GM12878 (cell line): Measurements from ENCODE around the gene SRI. TPM values are rescaled to one million over a fixed set of nuclear protein-coding genes. Genes with fewer than 3 reads are reported as not detected.

Source experiments
- ATAC-seq: fragments of 200-7000 bp; cut with Tn5 transposase; 3 replicates; pipeline ENCODE4 v1.9.1; 2020; ENCODE audit warnings: mild to moderate bottlenecking, moderate library complexity
- BruUV-seq: library from RNA; stranded (reverse); fragments of 400-500 nt; replicated peaks from 2 replicates; lab custom pipeline; 2021; lab: Mats Ljungman, UMichigan
- CTCF ChIA-PET: fragments of 300-600 bp; sonication (Branson Sonifier 250); formaldehyde crosslinking; extraction: SDS; loops from one replicate; lab custom pipeline; 2021; ENCODE audit warnings: inconsistent platforms; lab: Yijun Ruan, JAX
- POLR2A ChIA-PET: fragments of 350-600 bp; formaldehyde crosslinking; extraction: SDS; loops from one replicate; lab custom pipeline; 2021; ENCODE audit warnings: inconsistent platforms; lab: Charles Lee
- RAD21 ChIA-PET: fragments of 300-600 bp; sonication (Branson Sonifier 250); formaldehyde crosslinking; loops from one replicate; lab custom pipeline; 2023; ENCODE audit warnings: antibody characterized with exemption; ENCODE audit not compliant: unreplicated experiment; lab: Charles Lee
- SMC1A ChIA-PET: fragments of 300-600 bp; sonication (Branson Sonifier 250); formaldehyde crosslinking; loops from one replicate; lab custom pipeline; 2023; ENCODE audit not compliant: unreplicated experiment, uncharacterized antibody; lab: Charles Lee
- DNase-seq: peaks from one replicate; pipeline ENCODE4 v3.0.0-alpha.2; 2011; ENCODE audit warnings: low read depth, low spot score
- FAIRE-seq: peaks from 3 replicates; lab custom pipeline; 2011; peaks lifted over from hg19 to GRCh38; lab: Jason Lieb, UNC
- H2AFZ ChIP-seq: 2 replicates; pipeline ENCODE4 v1.6.0; 2011; ENCODE audit warnings: low read depth, low read length, control low read depth; ENCODE audit not compliant: control insufficient read depth
- H3K27ac ChIP-seq: 2 replicates; pipeline ENCODE4 v1.5.1; 2011; ENCODE audit warnings: control low read depth; ENCODE audit not compliant: control insufficient read depth, insufficient read depth
- H3K27me3 ChIP-seq, 2 experiments: replicated peaks in 1 of 2; 2 replicates each; pipeline versions ENCODE4 v1.6.0 to v1.6.1; 2011; ENCODE audit warnings: low read length in 1 of 2; ENCODE audit not compliant: control insufficient read depth in 2 of 2, insufficient read depth in 2 of 2
- H3K36me3 ChIP-seq, 2 experiments: 2 replicates each; pipeline ENCODE4 v1.5.1; 2011; ENCODE audit warnings: low read length in 1 of 2; ENCODE audit not compliant: control insufficient read depth in 2 of 2, insufficient read depth in 2 of 2
- H3K4me1 ChIP-seq: 2 replicates; pipeline ENCODE4 v1.6.1; 2011; ENCODE audit warnings: mild to moderate bottlenecking, low read length, moderate library complexity, mixed read lengths; ENCODE audit not compliant: control insufficient read depth, insufficient read depth
- H3K4me2 ChIP-seq: 2 replicates; pipeline ENCODE4 v1.6.0; 2011; ENCODE audit warnings: control low read depth; ENCODE audit not compliant: control insufficient read depth, insufficient read depth
- H3K4me3 ChIP-seq: fragments of 200-600 bp; sonication (generic); 2 replicates; pipeline ENCODE4 v1.5.1; 2016
- H3K79me2 ChIP-seq: 2 replicates; pipeline ENCODE4 v1.6.0; 2011; ENCODE audit warnings: low read length; ENCODE audit not compliant: control insufficient read depth, insufficient read depth
- H3K9ac ChIP-seq: 2 replicates; pipeline ENCODE4 v1.8.0; 2011; ENCODE audit warnings: low read length, control low read depth, mixed read lengths; ENCODE audit not compliant: control insufficient read depth, insufficient read depth
- H3K9me3 ChIP-seq: replicated peaks from 3 replicates; pipeline ENCODE4 v1.5.1; 2011; ENCODE audit warnings: mild to moderate bottlenecking, low read length; ENCODE audit not compliant: control insufficient read depth, insufficient read depth
- H4K20me1 ChIP-seq: 2 replicates; pipeline ENCODE4 v1.6.0; 2011; ENCODE audit not compliant: control insufficient read depth, insufficient read depth
- BCL11A ChIP-seq: IDR thresholded peaks from 2 replicates; pipeline ENCODE4 v1.6.1; 2011; ENCODE audit warnings: low read depth, low read length
- BRCA1 ChIP-seq: IDR thresholded peaks from 2 replicates; pipeline ENCODE4 v1.6.1; 2011; ENCODE audit warnings: low read depth, low read length, improper control_type of control experiment
- CBX3 ChIP-seq: fragments of 200-600 bp; sonication (generic); IDR thresholded peaks from 2 replicates; pipeline ENCODE4 v1.6.1; 2016; ENCODE audit warnings: low read depth, borderline replicate concordance
- CHD1 ChIP-seq: IDR thresholded peaks from 2 replicates; pipeline ENCODE4 v1.6.1; 2012; ENCODE audit warnings: low read depth, low read length, improper control_type of control experiment
- KAT2A ChIP-seq: conservative IDR thresholded peaks from 2 replicates; pipeline ENCODE4 v1.6.1; 2011; ENCODE audit warnings: low read depth, low read length; ENCODE audit not compliant: control insufficient read depth
- MYC ChIP-seq: IDR thresholded peaks from 2 replicates; pipeline ENCODE4 v1.6.1; 2011; ENCODE audit warnings: mild to moderate bottlenecking, low read length, moderate library complexity, inconsistent platforms; ENCODE audit not compliant: insufficient read depth, insufficient replicate concordance, insufficient read length, severe bottlenecking
- NBN ChIP-seq: fragments of 450-650 bp; IDR thresholded peaks from 2 replicates; pipeline ENCODE4 v1.6.1; 2016
- NFXL1 ChIP-seq: fragments of 450-650 bp; IDR thresholded peaks from 2 replicates; pipeline ENCODE4 v1.6.1; 2017; ENCODE audit warnings: antibody characterized with exemption, mild to moderate bottlenecking, borderline replicate concordance
- POLR2AphosphoS2 ChIP-seq: IDR thresholded peaks from 2 replicates; pipeline ENCODE4 v1.6.1; 2011; ENCODE audit warnings: low read depth, mild to moderate bottlenecking, low read length, improper control_type of control experiment, moderate library complexity
- SIN3A ChIP-seq: IDR thresholded peaks from 2 replicates; pipeline ENCODE4 v1.6.1; 2012; ENCODE audit warnings: low read depth, low read length, improper control_type of control experiment
- SUPT20H ChIP-seq: IDR thresholded peaks from 2 replicates; pipeline ENCODE4 v1.6.1; 2011; ENCODE audit warnings: low read depth, mild to moderate bottlenecking, low read length, moderate library complexity, borderline replicate concordance; ENCODE audit not compliant: control insufficient read depth
- TARDBP ChIP-seq: IDR thresholded peaks from 2 replicates; pipeline ENCODE4 v1.6.1; 2016; ENCODE audit warnings: borderline replicate concordance
- ZNF24 ChIP-seq: fragments of 450-650 bp; IDR thresholded peaks from 2 replicates; pipeline ENCODE4 v1.6.1; 2017; ENCODE audit warnings: antibody characterized with exemption, mild to moderate bottlenecking
- ZNF274 ChIP-seq: IDR thresholded peaks from one replicate; pipeline ENCODE4 v1.8.0; 2011; ENCODE audit not compliant: insufficient read length, insufficient read depth
- ZZZ3 ChIP-seq: IDR thresholded peaks from 2 replicates; pipeline ENCODE4 v1.6.1; 2011; ENCODE audit warnings: low read depth; ENCODE audit not compliant: control insufficient read depth, insufficient read length
- WGBS: methylation state at CpG from one replicate; pipeline ENCODE4 v1.1.6; 2016; ENCODE audit warnings: low lambda C conversion rate; ENCODE audit not compliant: insufficient replicate concordance, insufficient coverage; ENCODE audit errors: missing lambda C conversion rate; 5-methylcytosine and 5-hydroxymethylcytosine counted together
- in situ Hi-C: fragments of 300-500 bp; cut with MboI; formaldehyde crosslinking; loops from 9 replicates; pipeline ENCODE4 v1.14.3; 2018; ENCODE audit warnings: mixed read lengths
- intact Hi-C: fragments of 100-400 bp; cut with micrococcal nuclease; formaldehyde crosslinking; loops from one replicate; pipeline ENCODE4 v1.14.2; 2022; ENCODE audit not compliant: unreplicated experiment
- polyA plus RNA-seq, 11 experiments: library from polyadenylated mRNA; depleted of rRNA in 4 of 11; unstranded in 6 of 11; stranded (reverse) in 5 of 11; fragments of >200 nt; fragmentation: Nextera tagmentation in 4 of 11; fragmentation: Illumina TruSeq in 1 of 11; extraction: Ambion mirVana in 4 of 11; extraction: Trizol in 1 of 11; gene quantifications; 1 replicate in 1 of 11; 2 replicates in 10 of 11; pipeline versions ENCODE4 v1.2.1 to v1.2.3, GENCODE V29; 2011 to 2016; ENCODE audit warnings: inconsistent platforms in 2 of 11, missing spikeins in 2 of 11, low read depth in 1 of 11
- total RNA-seq, 4 experiments: library from RNA; depleted of rRNA in 3 of 4; stranded (reverse); fragments of >200 nt in 3 of 4; fragmentation: Illumina TruSeq in 1 of 4; extraction: Trizol in 1 of 4; gene quantifications; 2 replicates each; pipeline versions ENCODE4 v1.2.1 to v1.2.3, GENCODE V29; 2013 to 2021
- TF ChIP-seq, protein P1 (sequence below): IDR thresholded peaks from 2 replicates; pipeline ENCODE4 v1.6.1; 2011; ENCODE audit warnings: mild to moderate bottlenecking, low read depth, low read length, moderate library complexity; ENCODE audit not compliant: insufficient replicate concordance
- TF ChIP-seq, protein P2 (sequence below): IDR thresholded peaks from 2 replicates; pipeline ENCODE4 v1.6.1; 2011; ENCODE audit warnings: low read depth, low read length, improper control_type of control experiment, borderline replicate concordance
- TF ChIP-seq, protein P3 (sequence below): fragments of 450-650 bp; IDR thresholded peaks from 2 replicates; pipeline ENCODE4 v1.6.1; 2018; ENCODE audit warnings: mild to moderate bottlenecking, low read depth, moderate library complexity; ENCODE audit not compliant: partially characterized antibody

Gene SRI
- total and polyA plus RNA-seq, 10 of the 15 experiments (the other 5 are each of a cell fraction or from before 2014, with no cell fraction given): 94.7 to 588 (median 242) TPM

DNA sequence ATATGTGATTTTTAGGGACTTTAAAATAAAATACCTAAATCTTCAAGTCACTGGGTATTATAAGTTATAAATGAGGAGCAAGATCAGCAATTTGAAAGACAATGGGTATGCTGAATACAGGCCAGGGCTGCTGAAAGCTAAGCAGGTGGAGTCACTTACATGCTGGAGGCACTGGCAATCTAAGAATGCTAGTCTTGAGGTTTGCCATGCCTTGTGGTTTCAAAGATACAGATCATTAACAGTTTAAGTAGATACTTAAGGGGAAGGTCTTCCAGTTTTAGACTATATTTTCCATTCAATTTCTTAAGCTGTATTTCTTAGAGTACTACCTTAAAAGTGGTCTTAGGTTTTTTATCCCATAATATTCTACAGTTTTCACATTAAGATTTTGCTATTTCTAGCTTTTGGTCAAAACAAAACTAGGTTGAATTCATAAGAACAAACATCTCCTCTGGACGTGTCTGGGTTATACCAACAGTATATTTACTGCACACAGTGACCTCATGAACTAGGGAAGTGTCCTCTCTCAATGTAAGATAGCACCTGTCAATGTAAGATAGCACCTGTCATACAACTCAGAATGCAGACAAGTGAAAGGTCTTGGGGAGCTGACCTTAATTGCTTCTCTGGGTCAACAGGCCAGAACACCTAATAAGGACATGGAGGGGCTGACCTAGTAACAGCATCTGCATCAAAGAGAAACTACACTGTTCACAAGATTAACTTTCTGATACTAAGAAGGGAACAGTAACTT lies 2.0 kb downstream of the SRI start:
- RAD21 ChIA-PET: interaction anchor here (0.7 to 6.9 kb wide), 14 partner anchors 9 to 336 kb away, joined by 3 to 52 read pairs (median 4); partner anchors contain the start of gene ADAM22
- no TSS peak for BruUV-seq
- Histone ChIP-seq H3K36me3 (peaks cover 6 to 21% of the 10 kb centered on the region in 2 experiments), H3K4me1 (no peaks in the 10 kb centered on the region), H3K9ac (peak overlapping the region; percentile 94), H4K20me1 (no peaks in the 10 kb centered on the region), H2AFZ (no peak overlapping the region), H3K27me3 (no peaks in the 10 kb centered on the region), H3K9me3 (no peaks in the 10 kb centered on the region), H3K4me2 (peak overlapping the region; percentile 53), H3K79me2 (peaks cover 39% of the 10 kb centered on the region), H3K27ac (peak overlapping the region; percentile 74), H3K4me3 (peak overlapping the region; percentile 80)
- SMC1A ChIA-PET: interaction anchor here (0.6 to 8.4 kb wide), 18 partner anchors 11 to 429 kb away, joined by 3 to 78 read pairs (median 3); no protein-coding TSS in a partner anchor
- DNase-seq (peak; percentile 83), ATAC-seq (peak; percentile 76), FAIRE-seq (peak; percentile 98)
- 0% methylated on average over 1 of the region's 1 CpG for WGBS
- intact Hi-C loops: loop anchor here (1.0 to 10.0 kb wide), 5 partner anchors 16 to 1063 kb away; partner anchors contain the start of genes DBF4, DMTF1, SLC25A40 and TMEM243
- CTCF ChIA-PET: interaction anchor here (0.7 to 3.6 kb wide), 12 partner anchors 9 to 411 kb away, joined by 3 to 15 read pairs (median 4); no protein-coding TSS in a partner anchor
- POLR2A ChIA-PET: interaction anchor here (0.5 to 3.4 kb wide), 12 partner anchors 8 to 619 kb away, joined by 3 to 19 read pairs (median 4); no protein-coding TSS in a partner anchor
- in situ Hi-C loops: no loop called here
- no peak for TF ChIP-seq MYC
- no peak for TF ChIP-seq BRCA1
- 0 out of 2 replicates have a peak, but pooled peaks have one; percentile 57 for TF ChIP-seq SIN3A
- TF ChIP-seq CBX3: no peak
- TF ChIP-seq CHD1: peak; percentile 67; the same call in 1 of the 2 replicates
- peak; percentile 66 for TF ChIP-seq NBN
- TF ChIP-seq BCL11A: peak; percentile 34; the same call in 1 of the 2 replicates
- TF ChIP-seq SUPT20H: no peak
- TF ChIP-seq TARDBP: 0 out of 2 replicates have a peak, but pooled peaks have one; percentile 20
- TF ChIP-seq, protein P1, sequence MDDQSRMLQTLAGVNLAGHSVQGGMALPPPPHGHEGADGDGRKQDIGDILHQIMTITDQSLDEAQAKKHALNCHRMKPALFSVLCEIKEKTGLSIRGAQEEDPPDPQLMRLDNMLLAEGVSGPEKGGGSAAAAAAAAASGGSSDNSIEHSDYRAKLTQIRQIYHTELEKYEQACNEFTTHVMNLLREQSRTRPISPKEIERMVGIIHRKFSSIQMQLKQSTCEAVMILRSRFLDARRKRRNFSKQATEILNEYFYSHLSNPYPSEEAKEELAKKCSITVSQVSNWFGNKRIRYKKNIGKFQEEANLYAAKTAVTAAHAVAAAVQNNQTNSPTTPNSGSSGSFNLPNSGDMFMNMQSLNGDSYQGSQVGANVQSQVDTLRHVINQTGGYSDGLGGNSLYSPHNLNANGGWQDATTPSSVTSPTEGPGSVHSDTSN: peak; percentile 75
- TF ChIP-seq ZNF274: no peak
- TF ChIP-seq, protein P2, sequence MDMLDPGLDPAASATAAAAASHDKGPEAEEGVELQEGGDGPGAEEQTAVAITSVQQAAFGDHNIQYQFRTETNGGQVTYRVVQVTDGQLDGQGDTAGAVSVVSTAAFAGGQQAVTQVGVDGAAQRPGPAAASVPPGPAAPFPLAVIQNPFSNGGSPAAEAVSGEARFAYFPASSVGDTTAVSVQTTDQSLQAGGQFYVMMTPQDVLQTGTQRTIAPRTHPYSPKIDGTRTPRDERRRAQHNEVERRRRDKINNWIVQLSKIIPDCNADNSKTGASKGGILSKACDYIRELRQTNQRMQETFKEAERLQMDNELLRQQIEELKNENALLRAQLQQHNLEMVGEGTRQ: no peak
- no peak for TF ChIP-seq ZZZ3
- TF ChIP-seq, protein P3, sequence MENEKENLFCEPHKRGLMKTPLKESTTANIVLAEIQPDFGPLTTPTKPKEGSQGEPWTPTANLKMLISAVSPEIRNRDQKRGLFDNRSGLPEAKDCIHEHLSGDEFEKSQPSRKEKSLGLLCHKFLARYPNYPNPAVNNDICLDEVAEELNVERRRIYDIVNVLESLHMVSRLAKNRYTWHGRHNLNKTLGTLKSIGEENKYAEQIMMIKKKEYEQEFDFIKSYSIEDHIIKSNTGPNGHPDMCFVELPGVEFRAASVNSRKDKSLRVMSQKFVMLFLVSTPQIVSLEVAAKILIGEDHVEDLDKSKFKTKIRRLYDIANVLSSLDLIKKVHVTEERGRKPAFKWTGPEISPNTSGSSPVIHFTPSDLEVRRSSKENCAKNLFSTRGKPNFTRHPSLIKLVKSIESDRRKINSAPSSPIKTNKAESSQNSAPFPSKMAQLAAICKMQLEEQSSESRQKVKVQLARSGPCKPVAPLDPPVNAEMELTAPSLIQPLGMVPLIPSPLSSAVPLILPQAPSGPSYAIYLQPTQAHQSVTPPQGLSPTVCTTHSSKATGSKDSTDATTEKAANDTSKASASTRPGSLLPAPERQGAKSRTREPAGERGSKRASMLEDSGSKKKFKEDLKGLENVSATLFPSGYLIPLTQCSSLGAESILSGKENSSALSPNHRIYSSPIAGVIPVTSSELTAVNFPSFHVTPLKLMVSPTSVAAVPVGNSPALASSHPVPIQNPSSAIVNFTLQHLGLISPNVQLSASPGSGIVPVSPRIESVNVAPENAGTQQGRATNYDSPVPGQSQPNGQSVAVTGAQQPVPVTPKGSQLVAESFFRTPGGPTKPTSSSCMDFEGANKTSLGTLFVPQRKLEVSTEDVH: no peak
- no peak for TF ChIP-seq POLR2AphosphoS2
- TF ChIP-seq ZNF24: no peak
- no peak for TF ChIP-seq KAT2A
- no peak for TF ChIP-seq NFXL1
